HepG2 (cell line): ENCODE data around the gene TOMM6. TPM values are rescaled to one million over a fixed set of nuclear protein-coding genes. Genes with fewer than 3 reads are reported as not detected.
A peak's percentile ranks its signal among the peaks of the same experiment; 100 is the strongest.

Experiments used
- HOXA9 ChIP-seq: sonication (generic); formaldehyde crosslinking; IDR thresholded peaks from 2 replicates; pipeline ENCODE4 v1.8.1; 2022; ENCODE audit warnings: missing genetic modification reagents, mild to moderate bottlenecking, moderate library complexity, borderline replicate concordance
- JARID2 ChIP-seq: sonication (generic); formaldehyde crosslinking; IDR thresholded peaks from 2 replicates; pipeline ENCODE4 v1.8.1; 2023; ENCODE audit warnings: missing genetic modification reagents, inconsistent platforms; ENCODE audit not compliant: insufficient replicate concordance
- KDM1A ChIP-seq: IDR thresholded peaks from 2 replicates; pipeline ENCODE4 v1.6.1; 2016; ENCODE audit warnings: missing compliant biosample characterization
- MLLT10 ChIP-seq: sonication (generic); formaldehyde crosslinking; IDR thresholded peaks from 2 replicates; pipeline ENCODE4 v1.4.0; 2020; ENCODE audit warnings: missing genetic modification reagents
- MZF1 ChIP-seq: sonication (generic); formaldehyde crosslinking; IDR thresholded peaks from 2 replicates; pipeline ENCODE4 v1.8.1; 2023; ENCODE audit warnings: mild to moderate bottlenecking, missing genetic modification reagents, borderline replicate concordance
- STAT5B ChIP-seq: sonication (generic); formaldehyde crosslinking; IDR thresholded peaks from 2 replicates; pipeline ENCODE4 v1.4.0; 2020; ENCODE audit warnings: missing genetic modification reagents
- THYN1 ChIP-seq: sonication (generic); formaldehyde crosslinking; IDR thresholded peaks from 2 replicates; pipeline ENCODE4 v1.8.1; 2023; ENCODE audit warnings: low read depth, mild to moderate bottlenecking, moderate library complexity, missing genetic modification reagents, borderline replicate concordance
- ZNF44 ChIP-seq: sonication (generic); formaldehyde crosslinking; IDR thresholded peaks from 2 replicates; pipeline ENCODE4 v1.5.1; 2020; ENCODE audit warnings: mild to moderate bottlenecking, missing genetic modification reagents
- polyA plus RNA-seq, 8 experiments: library from polyadenylated mRNA; depleted of rRNA in 3 of 8; stranded (reverse) in 7 of 8; unstranded in 1 of 8; fragments of >200 nt; fragmentation: Illumina TruSeq in 4 of 8; extraction: Trizol in 4 of 8; gene quantifications; 2 replicates each; pipeline versions ENCODE4 v1.2.1 to v1.2.3, GENCODE V29; 2011 to 2016; ENCODE audit warnings: low read depth in 4 of 8, missing spikeins in 1 of 8, mixed read lengths in 1 of 8; ENCODE audit not compliant: insufficient read depth in 1 of 8
- total RNA-seq, 5 experiments: library from RNA; depleted of rRNA; stranded (reverse); fragments of >200 nt; fragmentation: Illumina TruSeq; extraction: Trizol; gene quantifications; 2 replicates each; pipeline ENCODE4 v1.2.3, GENCODE V29; 2016; ENCODE audit warnings: low read depth in 1 of 5
- TF ChIP-seq, protein P1 (sequence below): sonication (generic); formaldehyde crosslinking; IDR thresholded peaks from 2 replicates; pipeline ENCODE4 v1.4.0; 2020; ENCODE audit warnings: mild to moderate bottlenecking, missing genetic modification reagents
- TF ChIP-seq, protein P2 (sequence below): sonication (generic); formaldehyde crosslinking; IDR thresholded peaks from 2 replicates; pipeline ENCODE4 v1.8.1; 2023; ENCODE audit warnings: mild to moderate bottlenecking, missing genetic modification reagents, borderline replicate concordance
- TF ChIP-seq, protein P3 (sequence below): sonication (generic); formaldehyde crosslinking; IDR thresholded peaks from 2 replicates; pipeline ENCODE4 v1.4.0; 2020; ENCODE audit warnings: mild to moderate bottlenecking, missing genetic modification reagents
- TF ChIP-seq, protein P4 (sequence below): sonication (generic); formaldehyde crosslinking; conservative IDR thresholded peaks from 2 replicates; pipeline ENCODE4 v1.5.0; 2020; ENCODE audit warnings: missing genetic modification reagents
- TF ChIP-seq, protein P5 (sequence below): IDR thresholded peaks from 2 replicates; pipeline ENCODE4 v1.6.1; 2018; ENCODE audit warnings: missing genetic modification reagents, mild to moderate bottlenecking, missing compliant biosample characterization
- TF ChIP-seq, protein P6 (sequence below): sonication (generic); formaldehyde crosslinking; IDR thresholded peaks from 2 replicates; pipeline ENCODE4 v1.5.0; 2020; ENCODE audit warnings: missing genetic modification reagents

TOMM6 gene
- total and polyA plus RNA-seq, 2 of the 13 experiments (the other 11 are each of a cell fraction or from before 2014, with no cell fraction given): 320 to 321 TPM

DNA sequence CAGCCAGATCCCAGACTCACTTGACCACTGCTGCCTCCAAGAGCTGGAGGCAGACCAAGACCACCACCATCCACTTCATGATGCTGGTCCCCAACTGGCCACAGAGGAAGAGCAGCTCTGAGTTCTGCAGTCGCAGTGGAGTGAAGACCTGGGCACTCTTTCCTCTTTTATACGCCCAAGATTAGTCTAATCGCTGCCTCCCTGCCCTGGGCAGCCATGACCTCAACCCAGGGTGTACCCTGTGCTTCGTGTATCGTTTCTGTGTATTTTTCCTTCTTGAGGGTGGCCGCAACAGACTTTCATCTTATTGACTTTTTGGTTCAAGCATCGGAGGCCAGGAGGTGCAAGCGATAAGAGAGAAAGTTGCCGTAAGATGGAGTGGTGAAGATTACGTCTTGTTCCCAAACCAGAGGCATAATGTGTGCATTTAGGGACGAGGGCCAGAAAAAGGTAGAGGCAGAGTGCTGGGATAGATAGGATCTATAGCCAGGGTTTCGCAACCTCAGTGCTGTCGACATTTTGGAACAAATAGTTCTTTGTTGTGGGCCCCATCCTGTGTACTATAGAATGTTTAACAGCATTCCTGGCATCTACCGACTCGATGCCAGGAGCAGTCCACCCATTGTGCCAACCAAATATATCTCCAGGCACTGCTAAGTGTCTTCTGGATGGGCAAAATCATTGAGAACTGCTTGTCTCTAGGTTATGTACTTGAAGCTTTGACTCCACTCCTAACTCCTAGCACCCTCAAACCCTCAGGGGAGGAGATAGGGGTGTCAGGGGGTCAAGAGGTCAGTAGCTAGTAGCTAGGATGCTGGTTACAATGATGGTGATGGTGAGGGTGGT, 40.0 kb upstream of the TOMM6 start, which contains the start of gene PGC (continued):
- TF ChIP-seq, protein P1, sequence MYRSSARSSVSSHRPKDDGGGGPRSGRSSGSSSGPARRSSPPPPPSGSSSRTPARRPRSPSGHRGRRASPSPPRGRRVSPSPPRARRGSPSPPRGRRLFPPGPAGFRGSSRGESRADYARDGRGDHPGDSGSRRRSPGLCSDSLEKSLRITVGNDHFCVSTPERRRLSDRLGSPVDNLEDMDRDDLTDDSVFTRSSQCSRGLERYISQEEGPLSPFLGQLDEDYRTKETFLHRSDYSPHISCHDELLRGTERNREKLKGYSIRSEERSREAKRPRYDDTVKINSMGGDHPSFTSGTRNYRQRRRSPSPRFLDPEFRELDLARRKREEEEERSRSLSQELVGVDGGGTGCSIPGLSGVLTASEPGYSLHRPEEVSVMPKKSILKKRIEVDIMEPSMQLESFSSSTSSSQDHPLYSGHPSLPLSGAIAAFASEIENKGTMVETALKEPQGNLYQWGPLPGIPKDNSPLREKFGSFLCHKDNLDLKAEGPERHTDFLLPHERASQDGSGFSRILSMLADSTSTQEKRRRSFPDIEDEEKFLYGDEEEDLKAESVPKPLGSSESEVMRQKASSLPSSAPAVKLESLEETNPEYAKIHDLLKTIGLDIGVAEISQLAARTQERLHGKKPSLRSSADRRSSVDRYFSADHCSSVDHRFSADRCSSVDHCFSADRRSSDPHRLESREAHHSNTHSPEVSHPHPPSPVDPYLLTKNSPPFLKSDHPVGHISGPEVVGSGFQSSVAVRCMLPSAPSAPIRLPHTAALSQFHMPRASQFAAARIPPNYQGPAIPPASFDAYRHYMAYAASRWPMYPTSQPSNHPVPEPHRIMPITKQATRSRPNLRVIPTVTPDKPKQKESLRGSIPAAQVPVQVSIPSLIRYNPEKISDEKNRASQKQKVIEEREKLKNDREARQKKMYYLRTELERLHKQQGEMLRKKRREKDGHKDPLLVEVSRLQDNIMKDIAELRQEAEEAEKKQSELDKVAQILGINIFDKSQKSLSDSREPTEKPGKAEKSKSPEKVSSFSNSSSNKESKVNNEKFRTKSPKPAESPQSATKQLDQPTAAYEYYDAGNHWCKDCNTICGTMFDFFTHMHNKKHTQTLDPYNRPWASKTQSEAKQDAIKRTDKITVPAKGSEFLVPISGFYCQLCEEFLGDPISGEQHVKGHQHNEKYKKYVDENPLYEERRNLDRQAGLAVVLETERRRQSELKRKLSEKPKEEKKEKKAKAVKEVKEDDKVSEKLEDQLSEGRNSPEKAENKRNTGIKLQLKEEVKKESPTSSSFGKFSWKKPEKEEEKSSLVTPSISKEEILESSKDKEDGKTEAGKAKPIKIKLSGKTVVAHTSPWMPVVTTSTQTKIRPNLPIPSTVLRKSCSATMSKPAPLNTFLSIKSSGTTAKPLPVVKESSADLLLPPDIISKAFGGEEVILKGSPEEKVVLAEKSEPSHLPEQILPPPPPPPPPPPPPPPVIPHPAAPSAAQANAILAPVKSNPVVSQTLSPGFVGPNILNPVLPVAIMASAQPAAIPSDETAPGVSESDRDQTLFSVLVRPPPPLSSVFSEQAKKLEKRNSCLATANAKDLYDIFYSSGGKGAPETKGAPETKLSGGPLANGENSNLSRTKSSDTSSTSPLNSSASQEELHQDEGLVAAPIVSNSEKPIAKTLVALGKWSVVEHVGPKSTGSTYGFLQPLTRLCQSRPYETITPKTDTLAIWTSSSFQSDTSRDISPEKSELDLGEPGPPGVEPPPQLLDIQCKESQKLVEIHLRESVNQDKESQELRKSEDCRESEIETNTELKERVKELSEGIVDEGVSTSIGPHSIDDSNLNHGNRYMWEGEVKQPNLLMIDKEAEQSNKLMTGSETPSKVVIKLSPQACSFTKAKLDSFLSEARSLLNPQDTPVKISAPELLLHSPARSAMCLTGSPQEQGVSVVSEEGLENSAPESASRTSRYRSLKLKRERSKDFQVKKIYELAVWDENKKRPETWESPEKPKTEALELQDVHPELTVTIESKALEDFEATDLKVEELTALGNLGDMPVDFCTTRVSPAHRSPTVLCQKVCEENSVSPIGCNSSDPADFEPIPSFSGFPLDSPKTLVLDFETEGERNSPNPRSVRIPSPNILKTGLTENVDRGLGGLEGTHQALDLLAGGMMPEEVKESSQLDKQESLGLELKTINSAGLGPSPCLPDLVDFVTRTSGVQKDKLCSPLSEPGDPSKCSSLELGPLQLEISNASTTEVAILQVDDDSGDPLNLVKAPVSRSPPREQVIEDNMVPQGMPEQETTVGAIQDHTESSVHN (CRISPR knock-in tag): peak; percentile 88; the same call in 1 of the 2 replicates
- no peak for TF ChIP-seq THYN1
- no peak for TF ChIP-seq HOXA9 (CRISPR knock-in tag)
- TF ChIP-seq MZF1 (CRISPR knock-in tag): no peak
- no peak for TF ChIP-seq MLLT10
- TF ChIP-seq ZNF44 (CRISPR knock-in tag): peak; percentile 78; the same call in 1 of the 2 replicates
- TF ChIP-seq, protein P2, sequence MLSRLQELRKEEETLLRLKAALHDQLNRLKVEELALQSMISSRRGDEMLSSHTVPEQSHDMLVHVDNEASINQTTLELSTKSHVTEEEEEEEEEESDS (CRISPR knock-in tag): peak; percentile 92; the same call in 1 of the 2 replicates
- no peak for TF ChIP-seq JARID2 (CRISPR knock-in tag)
- no peak for TF ChIP-seq STAT5B (CRISPR knock-in tag)
- no peak; the same call in 1 of the 2 replicates for TF ChIP-seq KDM1A (CRISPR knock-in tag)
- TF ChIP-seq, protein P3, sequence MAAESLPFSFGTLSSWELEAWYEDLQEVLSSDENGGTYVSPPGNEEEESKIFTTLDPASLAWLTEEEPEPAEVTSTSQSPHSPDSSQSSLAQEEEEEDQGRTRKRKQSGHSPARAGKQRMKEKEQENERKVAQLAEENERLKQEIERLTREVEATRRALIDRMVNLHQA: no peak
- TF ChIP-seq, protein P4, sequence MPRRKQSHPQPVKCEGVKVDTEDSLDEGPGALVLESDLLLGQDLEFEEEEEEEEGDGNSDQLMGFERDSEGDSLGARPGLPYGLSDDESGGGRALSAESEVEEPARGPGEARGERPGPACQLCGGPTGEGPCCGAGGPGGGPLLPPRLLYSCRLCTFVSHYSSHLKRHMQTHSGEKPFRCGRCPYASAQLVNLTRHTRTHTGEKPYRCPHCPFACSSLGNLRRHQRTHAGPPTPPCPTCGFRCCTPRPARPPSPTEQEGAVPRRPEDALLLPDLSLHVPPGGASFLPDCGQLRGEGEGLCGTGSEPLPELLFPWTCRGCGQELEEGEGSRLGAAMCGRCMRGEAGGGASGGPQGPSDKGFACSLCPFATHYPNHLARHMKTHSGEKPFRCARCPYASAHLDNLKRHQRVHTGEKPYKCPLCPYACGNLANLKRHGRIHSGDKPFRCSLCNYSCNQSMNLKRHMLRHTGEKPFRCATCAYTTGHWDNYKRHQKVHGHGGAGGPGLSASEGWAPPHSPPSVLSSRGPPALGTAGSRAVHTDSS (CRISPR knock-in tag): no peak
- TF ChIP-seq, protein P5, sequence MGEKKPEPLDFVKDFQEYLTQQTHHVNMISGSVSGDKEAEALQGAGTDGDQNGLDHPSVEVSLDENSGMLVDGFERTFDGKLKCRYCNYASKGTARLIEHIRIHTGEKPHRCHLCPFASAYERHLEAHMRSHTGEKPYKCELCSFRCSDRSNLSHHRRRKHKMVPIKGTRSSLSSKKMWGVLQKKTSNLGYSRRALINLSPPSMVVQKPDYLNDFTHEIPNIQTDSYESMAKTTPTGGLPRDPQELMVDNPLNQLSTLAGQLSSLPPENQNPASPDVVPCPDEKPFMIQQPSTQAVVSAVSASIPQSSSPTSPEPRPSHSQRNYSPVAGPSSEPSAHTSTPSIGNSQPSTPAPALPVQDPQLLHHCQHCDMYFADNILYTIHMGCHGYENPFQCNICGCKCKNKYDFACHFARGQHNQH (CRISPR knock-in tag): peak; percentile 54; the same call in 1 of the 2 replicates
- TF ChIP-seq, protein P6, sequence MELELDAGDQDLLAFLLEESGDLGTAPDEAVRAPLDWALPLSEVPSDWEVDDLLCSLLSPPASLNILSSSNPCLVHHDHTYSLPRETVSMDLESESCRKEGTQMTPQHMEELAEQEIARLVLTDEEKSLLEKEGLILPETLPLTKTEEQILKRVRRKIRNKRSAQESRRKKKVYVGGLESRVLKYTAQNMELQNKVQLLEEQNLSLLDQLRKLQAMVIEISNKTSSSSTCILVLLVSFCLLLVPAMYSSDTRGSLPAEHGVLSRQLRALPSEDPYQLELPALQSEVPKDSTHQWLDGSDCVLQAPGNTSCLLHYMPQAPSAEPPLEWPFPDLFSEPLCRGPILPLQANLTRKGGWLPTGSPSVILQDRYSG: no peak
